ENCODE results near the gene WDR90.

WDR90 gene

DNA sequence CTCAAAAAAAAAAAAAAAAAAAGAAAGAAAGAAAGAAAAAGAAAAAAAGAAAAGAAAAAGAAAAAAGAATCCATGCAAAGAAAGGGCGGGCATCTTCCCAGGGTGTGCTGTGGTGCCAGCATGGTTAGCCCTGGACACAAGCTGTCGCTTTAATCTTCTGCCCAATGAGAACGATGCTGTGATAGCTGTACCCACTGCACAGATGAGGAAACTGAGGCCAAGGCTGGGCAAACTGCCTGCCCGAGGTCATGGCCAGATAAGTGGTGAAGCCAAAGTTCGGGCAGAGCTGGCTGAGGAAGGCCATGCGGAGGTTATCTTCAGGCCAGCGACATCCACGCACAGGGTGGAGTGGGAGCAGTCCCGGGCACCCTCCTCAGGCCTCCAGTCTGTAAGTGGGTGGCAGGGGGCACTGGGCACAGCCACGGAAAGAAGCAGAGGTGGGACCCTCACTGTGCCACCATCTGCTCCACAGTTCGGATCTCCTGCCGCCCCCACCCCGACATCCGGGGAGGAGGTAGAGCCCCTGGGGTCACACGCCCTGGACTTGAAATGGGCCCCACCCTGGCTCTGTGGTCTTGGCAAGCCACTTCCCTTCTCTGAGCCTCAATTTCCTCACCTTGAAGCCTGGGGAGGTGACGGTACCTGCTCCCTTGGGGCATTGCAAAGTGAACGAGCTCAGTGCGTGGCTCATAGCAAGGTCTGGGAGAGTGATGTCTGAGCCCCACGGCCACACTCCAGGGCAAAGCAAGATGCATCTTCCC is 49.9 kb downstream of the WDR90 start:
- no peak for DNase-seq (ENCODE audit: low spot score)
- TF ChIP-seq, protein P1, sequence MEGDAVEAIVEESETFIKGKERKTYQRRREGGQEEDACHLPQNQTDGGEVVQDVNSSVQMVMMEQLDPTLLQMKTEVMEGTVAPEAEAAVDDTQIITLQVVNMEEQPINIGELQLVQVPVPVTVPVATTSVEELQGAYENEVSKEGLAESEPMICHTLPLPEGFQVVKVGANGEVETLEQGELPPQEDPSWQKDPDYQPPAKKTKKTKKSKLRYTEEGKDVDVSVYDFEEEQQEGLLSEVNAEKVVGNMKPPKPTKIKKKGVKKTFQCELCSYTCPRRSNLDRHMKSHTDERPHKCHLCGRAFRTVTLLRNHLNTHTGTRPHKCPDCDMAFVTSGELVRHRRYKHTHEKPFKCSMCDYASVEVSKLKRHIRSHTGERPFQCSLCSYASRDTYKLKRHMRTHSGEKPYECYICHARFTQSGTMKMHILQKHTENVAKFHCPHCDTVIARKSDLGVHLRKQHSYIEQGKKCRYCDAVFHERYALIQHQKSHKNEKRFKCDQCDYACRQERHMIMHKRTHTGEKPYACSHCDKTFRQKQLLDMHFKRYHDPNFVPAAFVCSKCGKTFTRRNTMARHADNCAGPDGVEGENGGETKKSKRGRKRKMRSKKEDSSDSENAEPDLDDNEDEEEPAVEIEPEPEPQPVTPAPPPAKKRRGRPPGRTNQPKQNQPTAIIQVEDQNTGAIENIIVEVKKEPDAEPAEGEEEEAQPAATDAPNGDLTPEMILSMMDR (IDR thresholded peaks at IDR 0.05; ENCODE audit: extremely low read depth, missing control alignments): no peak

DNA sequence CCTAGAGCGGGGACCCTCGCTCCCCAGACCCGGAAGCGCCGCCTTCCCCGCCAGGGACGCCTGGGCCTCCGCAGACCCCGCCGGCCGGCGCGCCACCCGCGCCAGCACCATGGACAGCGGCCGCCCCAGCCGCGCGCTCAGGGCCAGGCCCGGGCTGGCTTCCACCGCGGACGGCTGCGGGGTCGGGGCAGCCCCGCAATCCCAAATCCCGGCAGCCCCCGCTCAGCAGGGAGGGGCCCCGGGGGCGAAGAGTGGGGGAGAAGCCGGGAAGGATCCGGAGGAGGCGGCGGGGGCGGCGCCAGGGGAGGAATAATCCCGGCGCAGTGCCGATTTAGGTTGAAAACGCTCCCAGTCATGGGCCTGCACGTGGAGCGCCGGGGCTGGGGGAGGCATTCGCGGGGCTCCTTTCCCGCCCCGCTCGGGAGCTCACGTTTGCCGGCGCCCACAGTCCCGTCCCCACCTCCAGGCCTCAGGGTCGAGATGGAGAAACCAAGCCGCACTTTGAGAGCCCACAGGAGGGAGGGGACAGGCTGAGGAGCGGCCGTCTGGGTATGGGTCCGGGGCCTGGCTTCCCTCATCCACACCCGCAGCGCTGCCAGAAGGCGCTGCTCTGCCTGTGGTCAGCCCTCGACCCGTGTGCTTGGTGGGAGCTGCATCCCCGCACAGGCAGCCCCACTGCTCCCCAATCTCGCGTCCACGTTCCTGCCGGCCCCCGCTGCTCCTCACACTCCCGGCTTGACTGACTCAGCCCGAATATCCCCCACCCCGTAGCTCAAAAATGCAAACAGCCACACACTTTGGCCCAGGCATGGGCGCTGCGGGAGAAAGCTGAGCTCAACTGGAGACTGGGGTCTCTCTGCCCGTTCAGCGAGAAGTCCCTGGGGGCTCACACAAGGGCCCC is 51.8 kb downstream of the WDR90 start:
- DNase-seq (ENCODE audit: low spot score): peak; percentile 77
- TF ChIP-seq, protein P1 (IDR thresholded peaks at IDR 0.05; ENCODE audit: extremely low read depth, missing control alignments): no peak

DNA sequence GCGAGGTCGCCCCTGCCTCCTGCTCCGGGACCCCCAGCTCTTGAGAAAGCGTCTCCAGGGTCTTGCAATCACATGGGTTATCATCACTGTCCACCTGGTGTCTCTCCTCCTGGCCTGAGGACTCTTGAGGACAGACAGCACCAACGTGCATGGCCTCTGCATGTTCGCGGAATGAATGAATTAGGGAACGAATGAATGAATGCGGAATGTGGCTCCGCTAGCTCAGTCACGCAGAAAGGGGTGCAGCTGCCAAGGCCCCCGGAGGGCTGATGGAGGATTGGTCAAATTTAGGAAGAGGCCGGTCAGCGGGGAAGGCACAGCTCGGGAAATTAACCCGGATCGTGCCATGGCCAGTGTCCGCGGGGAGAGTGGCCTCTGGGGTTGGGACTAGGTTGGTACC is 53.2 kb downstream of the WDR90 start:
- DNase-seq (ENCODE audit: low spot score): no peak
- TF ChIP-seq, protein P1 (IDR thresholded peaks at IDR 0.05; ENCODE audit: extremely low read depth, missing control alignments): no peak

DNA sequence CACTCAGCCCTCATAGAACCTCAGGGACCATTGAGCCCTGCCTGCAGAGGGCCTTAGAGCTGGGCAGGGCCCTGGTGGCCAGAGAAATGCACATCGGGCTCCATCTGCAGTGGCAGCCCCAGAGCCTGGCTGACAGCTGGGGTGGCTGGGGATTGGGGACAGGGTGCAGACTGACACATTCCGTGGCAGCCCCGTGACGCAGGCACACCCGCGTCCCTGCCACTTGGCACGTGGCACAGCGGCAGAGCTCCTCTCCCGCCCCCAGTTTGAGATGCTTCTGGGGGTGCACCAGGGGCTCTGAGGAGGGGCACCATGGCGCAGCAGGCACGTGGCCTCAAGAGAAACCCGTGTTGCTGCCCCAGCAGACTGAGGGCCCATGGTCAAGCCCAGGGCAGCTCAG is 54.2 kb downstream of the WDR90 start:
- TF ChIP-seq, protein P1 (IDR thresholded peaks at IDR 0.05; ENCODE audit: extremely low read depth, missing control alignments): no peak
- DNase-seq (ENCODE audit: low spot score): no peak

DNA sequence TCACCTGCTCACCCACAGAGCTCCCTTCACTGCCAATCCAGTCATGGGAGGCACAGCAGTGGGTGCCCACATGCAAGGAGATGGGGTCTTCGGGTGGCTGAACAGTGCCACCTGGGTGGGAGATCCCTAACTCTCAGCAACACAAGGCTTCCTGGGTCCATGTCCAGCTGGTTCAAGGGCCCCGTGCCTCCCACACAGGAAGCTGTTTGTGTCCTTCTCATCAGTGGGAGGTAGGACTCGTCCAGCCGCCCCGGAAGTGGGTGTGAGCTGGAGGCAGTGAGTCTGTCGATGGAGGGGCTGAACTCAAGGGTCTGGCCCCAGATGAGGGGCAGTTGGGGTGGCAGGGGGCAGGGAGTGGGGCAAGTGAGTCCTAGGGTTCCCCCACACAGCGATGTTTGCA is 54.9 kb downstream of the WDR90 start:
- TF ChIP-seq, protein P1 (IDR thresholded peaks at IDR 0.05; ENCODE audit: extremely low read depth, missing control alignments): no peak
- no peak for DNase-seq (ENCODE audit: low spot score)

DNA sequence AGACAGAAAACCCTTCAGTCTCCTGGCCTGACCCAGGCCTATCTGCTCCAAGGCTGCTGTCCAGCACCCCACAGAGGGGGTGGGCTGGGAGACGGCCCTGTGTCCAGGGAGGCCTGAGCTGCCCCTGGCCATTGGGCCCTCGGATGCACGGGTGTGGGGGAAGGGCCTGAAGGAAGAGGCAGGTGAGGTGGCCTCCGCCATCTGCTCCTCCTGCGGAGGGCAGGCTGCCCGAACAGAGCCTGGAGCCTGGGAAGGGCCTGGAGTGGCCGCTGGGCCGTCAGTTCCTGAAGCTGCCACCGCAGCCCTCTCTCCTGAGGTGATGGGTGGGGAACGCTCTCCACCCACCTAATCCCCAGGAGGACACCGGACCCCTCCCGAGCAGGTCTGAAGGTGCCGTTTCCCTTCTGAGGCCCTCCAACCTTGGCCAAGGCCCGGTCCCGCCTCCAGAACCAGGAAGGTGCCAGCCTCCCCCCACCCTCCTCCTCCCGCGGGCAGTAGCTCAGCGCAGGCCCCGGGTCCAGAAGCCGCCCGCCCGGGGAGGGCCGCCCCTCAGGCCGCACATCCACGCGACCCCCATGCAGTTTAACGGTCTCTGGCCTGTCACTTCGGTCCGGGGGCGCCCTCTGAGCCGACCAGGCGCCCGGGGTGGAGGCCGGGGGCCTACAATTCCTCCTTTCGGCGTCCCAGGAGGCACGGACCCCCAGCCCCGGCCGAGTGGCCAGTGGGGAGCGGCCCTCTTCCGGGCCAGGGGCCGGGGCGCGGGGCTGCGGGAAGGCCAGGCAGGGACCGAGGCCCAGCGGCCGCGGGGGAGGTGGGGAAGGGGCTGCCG is 55.6 kb downstream of the WDR90 start:
- TF ChIP-seq, protein P1 (IDR thresholded peaks at IDR 0.05; ENCODE audit: extremely low read depth, missing control alignments): no peak
- no peak for DNase-seq (ENCODE audit: low spot score)
